A549 (cell line): ENCODE data around the gene MARS1. TPM values are rescaled to one million over a fixed set of nuclear protein-coding genes. Genes with fewer than 3 reads are reported as not detected.

Experiments
- ATAC-seq, 2 experiments: fragments of 200-7000 bp in 1 of 2; fragments of >200 bp in 1 of 2; cut with Nextera tagmentation in 1 of 2; cut with Tn5 transposase in 1 of 2; 3 replicates each; pipeline versions ENCODE4 v1.8.0 to v1.9.1; 2018 to 2020; ENCODE audit warnings: mild to moderate bottlenecking in 1 of 2, moderate library complexity in 1 of 2
- CTCF ChIA-PET: fragments of 300-600 bp; sonication (Branson Sonifier 250); formaldehyde crosslinking; extraction: SDS; loops from one replicate; lab custom pipeline; 2021; ENCODE audit warnings: antibody characterized with exemption, inconsistent platforms; lab: Yijun Ruan, JAX
- POLR2A ChIA-PET: fragments of 350-600 bp; formaldehyde crosslinking; extraction: SDS; loops from one replicate; lab custom pipeline; 2021; ENCODE audit warnings: antibody characterized with exemption, inconsistent platforms; lab: Yijun Ruan, JAX
- DNase-seq, 2 experiments: peaks; one replicate each; pipeline versions ENCODE4 v3.0.0 to v3.0.0-alpha.2; 2011 to 2016; ENCODE audit warnings: low read depth in 1 of 2, low spot score in 1 of 2
- FAIRE-seq: peaks from 2 replicates; lab custom pipeline; 2011; peaks lifted over from hg19 to GRCh38; lab: Jason Lieb, UNC
- H3K27ac ChIP-seq, 2 experiments: fragments of >200 bp; sonication (Bioruptor Twin); formaldehyde crosslinking; 3 replicates each; pipeline ENCODE4 v1.5.1; 2016 to 2017
- H3K4me1 ChIP-seq: fragments of >200 bp; sonication (Bioruptor Twin); formaldehyde crosslinking; 3 replicates; pipeline ENCODE4 v1.6.1; 2016
- H3K4me2 ChIP-seq: fragments of >200 bp; sonication (Bioruptor Twin); formaldehyde crosslinking; 3 replicates; pipeline ENCODE4 v1.6.1; 2016
- H3K4me3 ChIP-seq: fragments of >200 bp; sonication (Bioruptor Twin); formaldehyde crosslinking; 3 replicates; pipeline ENCODE4 v1.5.1; 2016
- H3K9me3 ChIP-seq: fragments of >200 bp; sonication (Bioruptor Twin); formaldehyde crosslinking; 3 replicates; pipeline ENCODE4 v1.6.1; 2016
- CBX8 ChIP-seq: fragments of 200-600 bp; sonication (generic); IDR thresholded peaks from 2 replicates; pipeline ENCODE4 v1.6.1; 2016
- ESRRA ChIP-seq: fragments of 150-350 bp; IDR thresholded peaks from 2 replicates; pipeline ENCODE4 v1.6.1; 2014; ENCODE audit warnings: mild to moderate bottlenecking, low read length, borderline replicate concordance
- FOSB ChIP-seq: fragments of 250-450 bp; sonication (Bioruptor Pico); IDR thresholded peaks from 2 replicates; pipeline ENCODE4 v1.5.0; 2020; ENCODE audit warnings: mild to moderate bottlenecking, moderate library complexity
- FOSL2 ChIP-seq, 2 experiments: fragments of 450-650 bp in 1 of 2; fragments of >200 bp in 1 of 2; sonication (Bioruptor Twin) in 1 of 2; formaldehyde crosslinking; IDR thresholded peaks; 2 replicates each; pipeline versions ENCODE4 v1.5.0 to v1.6.1; 2016 to 2020; ENCODE audit warnings: mild to moderate bottlenecking in 1 of 2, moderate library complexity in 1 of 2
- JUN ChIP-seq, 2 experiments: fragments of >200 bp; sonication (Bioruptor Twin); formaldehyde crosslinking; IDR thresholded peaks; 2 replicates in 1 of 2; 3 replicates in 1 of 2; pipeline ENCODE4 v1.6.1; 2016 to 2017
- MAZ ChIP-seq: fragments of 150-350 bp; IDR thresholded peaks from 2 replicates; pipeline ENCODE4 v1.6.1; 2014; ENCODE audit warnings: antibody characterized with exemption, low read depth, low read length, borderline replicate concordance
- NPAS2 ChIP-seq: fragments of 250-450 bp; sonication (Bioruptor Pico); IDR thresholded peaks from 2 replicates; pipeline ENCODE4 v1.8.0; 2022; ENCODE audit warnings: mild to moderate bottlenecking, moderate library complexity, borderline replicate concordance
- PHF8 ChIP-seq: fragments of 200-600 bp; sonication (generic); IDR thresholded peaks from 2 replicates; pipeline ENCODE4 v1.6.1; 2016; ENCODE audit warnings: low read depth, mild to moderate bottlenecking, antibody characterized with exemption, moderate library complexity, borderline replicate concordance
- RFX5 ChIP-seq: fragments of 450-650 bp; IDR thresholded peaks from 2 replicates; pipeline ENCODE4 v1.7.1; 2014; ENCODE audit warnings: antibody characterized with exemption, mild to moderate bottlenecking, moderate library complexity
- TFCP2L1 ChIP-seq: fragments of 250-450 bp; sonication (Bioruptor Pico); IDR thresholded peaks from 2 replicates; pipeline ENCODE4 v1.5.0; 2021; ENCODE audit warnings: mild to moderate bottlenecking
- ZNF302 ChIP-seq: fragments of 250-450 bp; sonication (Bioruptor Pico); IDR thresholded peaks from 2 replicates; pipeline ENCODE4 v1.9.0; 2021; ENCODE audit warnings: inconsistent platforms, mild to moderate bottlenecking, moderate library complexity
- WGBS: methylation state at CpG from one replicate; pipeline ENCODE4 v1.1.6; 2017; ENCODE audit errors: missing lambda C conversion rate; 5-methylcytosine and 5-hydroxymethylcytosine counted together
- polyA plus RNA-seq, 4 experiments: library from polyadenylated mRNA; depleted of rRNA in 3 of 4; stranded (reverse); fragments of >200 nt; fragmentation: RNase III in 1 of 4; extraction: RNeasy Plus Mini Kit Qiagen cat#74134 plus additional on column Dnase treatment in 1 of 4; gene quantifications; 2 replicates in 3 of 4; 3 replicates in 1 of 4; pipeline ENCODE4 v1.2.3, GENCODE V29; 2011 to 2017
- TF ChIP-seq, protein P1 (sequence below): fragments of >200 bp; sonication (Bioruptor Twin); formaldehyde crosslinking; IDR thresholded peaks from 3 replicates; pipeline ENCODE4 v1.5.1; 2016
- TF ChIP-seq, protein P2 (sequence below): fragments of 150-350 bp; IDR thresholded peaks from 2 replicates; pipeline ENCODE4 v1.6.1; 2014; ENCODE audit warnings: low read depth, mild to moderate bottlenecking, low read length
- TF ChIP-seq, protein P3 (sequence below): fragments of >200 bp; sonication (Bioruptor Twin); formaldehyde crosslinking; IDR thresholded peaks from 2 replicates; pipeline ENCODE4 v1.6.1; 2016
- TF ChIP-seq, protein P4 (sequence below): IDR thresholded peaks from 2 replicates; pipeline ENCODE4 v1.6.1; 2012
- TF ChIP-seq, protein P5 (sequence below): fragments of >200 bp; sonication (Bioruptor Twin); formaldehyde crosslinking; IDR thresholded peaks from 3 replicates; pipeline ENCODE4 v1.6.1; 2016
- TF ChIP-seq, protein P6 (sequence below): fragments of 250-450 bp; sonication (Bioruptor Pico); IDR thresholded peaks from 2 replicates; pipeline ENCODE4 v1.5.0; 2020; ENCODE audit warnings: low read depth, mild to moderate bottlenecking, moderate library complexity

The MARS1 gene
- polyA plus RNA-seq, 2 of the 4 experiments (the other 2 are of a cell fraction), result 227 to 372 TPM

DNA sequence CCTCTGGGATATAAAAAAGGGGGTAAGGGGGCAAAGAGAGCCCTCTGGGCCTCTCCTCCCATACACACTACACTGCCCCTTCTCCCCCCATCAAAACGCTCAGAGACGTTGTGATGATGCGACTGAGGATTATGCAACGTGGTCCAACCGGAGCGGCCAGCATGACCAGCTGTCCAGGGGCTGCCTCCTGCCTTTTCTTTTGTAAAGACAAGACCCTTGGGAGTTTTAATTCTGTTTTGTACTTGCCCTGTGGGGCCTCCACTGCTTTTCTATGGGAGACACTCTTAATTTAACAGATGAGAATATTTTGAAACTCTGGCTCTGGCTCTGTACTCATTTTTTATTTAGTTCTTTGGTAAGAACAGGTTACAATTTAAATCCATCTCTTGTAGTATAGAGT is 42.0 kb downstream of the MARS1 start:
- Histone ChIP-seq H3K4me3 (no peak overlapping the region), H3K27ac (no peak overlapping the region), H3K4me2 (no peak overlapping the region), H3K4me1 (peaks cover 6% of the 10 kb centered on the region; the same call in 2 of the 3 replicates), H3K9me3 (no peaks in the 10 kb centered on the region)
- 86% methylated on average over 6 of the region's 6 CpGs for WGBS
- POLR2A ChIA-PET, result no interaction called here
- ATAC-seq, result no peak
- CTCF ChIA-PET, result interaction anchor here (0.8 to 2.0 kb wide), 3 partner anchors 13 to 68 kb away, joined by 4 read pairs; no protein-coding TSS in a partner anchor
- DNase-seq, result no peak
- no peak for TF ChIP-seq TFCP2L1 (CRISPR knock-in tag)
- FAIRE-seq, result no peak

DNA sequence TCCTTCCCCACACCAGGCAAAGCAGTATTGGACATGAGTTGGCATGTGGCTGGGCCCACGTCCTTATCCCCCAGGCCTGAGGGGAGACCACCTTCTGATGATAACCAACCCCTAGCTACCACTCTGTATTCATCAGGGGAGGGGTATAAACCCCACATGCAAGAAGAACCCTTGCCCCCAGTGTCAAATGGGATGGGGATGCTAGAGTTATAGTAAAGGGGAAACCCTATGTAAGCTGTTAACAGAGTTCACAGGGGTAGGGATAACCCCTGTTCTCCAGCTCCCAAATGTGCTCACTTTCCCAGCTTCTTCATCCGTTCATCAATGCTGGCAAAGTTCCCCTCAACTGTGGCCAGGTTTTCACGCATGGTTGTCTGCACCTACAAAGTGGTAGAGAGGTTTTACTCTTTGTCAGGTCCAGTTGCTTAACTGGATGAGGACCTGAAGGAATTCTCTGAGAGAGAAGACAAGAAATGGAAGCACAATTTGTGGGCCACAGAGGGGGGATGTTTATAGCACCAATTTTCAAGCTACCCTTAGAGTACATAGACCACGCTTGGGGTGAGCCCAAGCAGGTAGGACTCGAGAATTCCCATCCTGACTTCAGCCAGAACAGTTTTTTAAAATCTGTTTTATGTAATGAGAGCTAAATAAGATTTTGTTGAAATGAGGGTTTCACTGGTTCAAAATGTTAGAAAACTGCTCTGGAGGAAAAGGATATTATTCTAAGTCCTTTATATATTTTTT is 42.7 kb downstream of the MARS1 start:
- Histone ChIP-seq H3K4me1 (no peaks in the 10 kb centered on the region), H3K4me3 (no peak overlapping the region), H3K27ac (no peak overlapping the region), H3K4me2 (no peak overlapping the region), H3K9me3 (no peaks in the 10 kb centered on the region)
- 86% methylated on average over 5 of the region's 5 CpGs for WGBS
- POLR2A ChIA-PET, result no interaction called here
- DNase-seq (no peak), FAIRE-seq (no peak), ATAC-seq (no peak)
- CTCF ChIA-PET, result interaction anchor here (0.8 to 2.3 kb wide), 6 partner anchors 9 to 68 kb away, joined by 4 to 8 read pairs (median 4); no protein-coding TSS in a partner anchor
- TF ChIP-seq, protein P1, sequence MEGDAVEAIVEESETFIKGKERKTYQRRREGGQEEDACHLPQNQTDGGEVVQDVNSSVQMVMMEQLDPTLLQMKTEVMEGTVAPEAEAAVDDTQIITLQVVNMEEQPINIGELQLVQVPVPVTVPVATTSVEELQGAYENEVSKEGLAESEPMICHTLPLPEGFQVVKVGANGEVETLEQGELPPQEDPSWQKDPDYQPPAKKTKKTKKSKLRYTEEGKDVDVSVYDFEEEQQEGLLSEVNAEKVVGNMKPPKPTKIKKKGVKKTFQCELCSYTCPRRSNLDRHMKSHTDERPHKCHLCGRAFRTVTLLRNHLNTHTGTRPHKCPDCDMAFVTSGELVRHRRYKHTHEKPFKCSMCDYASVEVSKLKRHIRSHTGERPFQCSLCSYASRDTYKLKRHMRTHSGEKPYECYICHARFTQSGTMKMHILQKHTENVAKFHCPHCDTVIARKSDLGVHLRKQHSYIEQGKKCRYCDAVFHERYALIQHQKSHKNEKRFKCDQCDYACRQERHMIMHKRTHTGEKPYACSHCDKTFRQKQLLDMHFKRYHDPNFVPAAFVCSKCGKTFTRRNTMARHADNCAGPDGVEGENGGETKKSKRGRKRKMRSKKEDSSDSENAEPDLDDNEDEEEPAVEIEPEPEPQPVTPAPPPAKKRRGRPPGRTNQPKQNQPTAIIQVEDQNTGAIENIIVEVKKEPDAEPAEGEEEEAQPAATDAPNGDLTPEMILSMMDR, result no peak
- TF ChIP-seq ZNF302 (CRISPR knock-in tag), result no peak
- TF ChIP-seq CBX8, result no peak
- TF ChIP-seq RFX5, result no peak

DNA sequence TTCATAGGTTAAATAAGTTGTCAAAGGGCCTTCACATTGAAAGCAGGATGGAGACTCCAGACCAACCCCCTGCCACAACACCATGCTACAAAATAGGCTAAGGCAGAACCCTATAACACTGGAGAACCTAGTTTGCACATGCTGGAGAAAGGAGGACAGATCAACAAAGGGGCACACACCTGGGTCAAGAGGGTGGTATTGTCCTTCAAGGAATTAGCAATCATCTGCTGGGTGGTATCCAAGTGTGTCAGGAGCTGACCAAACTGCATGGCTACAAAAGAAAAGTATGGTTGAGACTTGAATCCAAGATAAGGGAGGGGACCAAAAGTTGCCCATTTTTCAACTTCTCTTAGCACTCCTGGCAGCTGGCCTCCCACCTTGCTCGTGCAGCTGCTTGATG is 44.0 kb downstream of the MARS1 start:
- no peak for ATAC-seq
- TF ChIP-seq FOSB (CRISPR knock-in tag) (no peak), JUN (IDR thresholded peaks at IDR 0.05) (no peak), FOSL2 (IDR thresholded peaks at IDR 0.05) (no peak), FOSL2 (CRISPR knock-in tag; IDR thresholded peaks at IDR 0.05) (no peak), ZNF302 (CRISPR knock-in tag) (no peak)
- TF ChIP-seq, protein P2, sequence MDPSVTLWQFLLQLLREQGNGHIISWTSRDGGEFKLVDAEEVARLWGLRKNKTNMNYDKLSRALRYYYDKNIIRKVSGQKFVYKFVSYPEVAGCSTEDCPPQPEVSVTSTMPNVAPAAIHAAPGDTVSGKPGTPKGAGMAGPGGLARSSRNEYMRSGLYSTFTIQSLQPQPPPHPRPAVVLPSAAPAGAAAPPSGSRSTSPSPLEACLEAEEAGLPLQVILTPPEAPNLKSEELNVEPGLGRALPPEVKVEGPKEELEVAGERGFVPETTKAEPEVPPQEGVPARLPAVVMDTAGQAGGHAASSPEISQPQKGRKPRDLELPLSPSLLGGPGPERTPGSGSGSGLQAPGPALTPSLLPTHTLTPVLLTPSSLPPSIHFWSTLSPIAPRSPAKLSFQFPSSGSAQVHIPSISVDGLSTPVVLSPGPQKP, result no peak
- TF ChIP-seq, protein P3, sequence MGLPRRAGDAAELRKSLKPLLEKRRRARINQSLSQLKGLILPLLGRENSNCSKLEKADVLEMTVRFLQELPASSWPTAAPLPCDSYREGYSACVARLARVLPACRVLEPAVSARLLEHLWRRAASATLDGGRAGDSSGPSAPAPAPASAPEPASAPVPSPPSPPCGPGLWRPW, result no peak
- TF ChIP-seq, protein P4, sequence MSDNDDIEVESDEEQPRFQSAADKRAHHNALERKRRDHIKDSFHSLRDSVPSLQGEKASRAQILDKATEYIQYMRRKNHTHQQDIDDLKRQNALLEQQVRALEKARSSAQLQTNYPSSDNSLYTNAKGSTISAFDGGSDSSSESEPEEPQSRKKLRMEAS, result no peak
- no peaks in the 10 kb centered on the region for H3K4me1 ChIP-seq
- H3K9me3 ChIP-seq, result no peaks in the 10 kb centered on the region
- ChIA-PET CTCF (interaction anchor here (0.6 to 2.3 kb wide), 10 partner anchors 8 to 94 kb away, joined by 3 to 8 read pairs (median 4); no protein-coding TSS in a partner anchor), POLR2A (interaction anchor here (1.4 kb wide), 1 partner anchor 9 kb away, joined by 3 read pairs; the partner anchor contains the start of gene MBD6)
- WGBS, result 78% methylated on average over 1 of the region's 1 CpG
- H3K4me2 ChIP-seq, result no peak overlapping the region
- no peak overlapping the region for H3K27ac ChIP-seq
- FAIRE-seq, result no peak
- H3K4me3 ChIP-seq, result no peak overlapping the region
- DNase-seq, result no peak

DNA sequence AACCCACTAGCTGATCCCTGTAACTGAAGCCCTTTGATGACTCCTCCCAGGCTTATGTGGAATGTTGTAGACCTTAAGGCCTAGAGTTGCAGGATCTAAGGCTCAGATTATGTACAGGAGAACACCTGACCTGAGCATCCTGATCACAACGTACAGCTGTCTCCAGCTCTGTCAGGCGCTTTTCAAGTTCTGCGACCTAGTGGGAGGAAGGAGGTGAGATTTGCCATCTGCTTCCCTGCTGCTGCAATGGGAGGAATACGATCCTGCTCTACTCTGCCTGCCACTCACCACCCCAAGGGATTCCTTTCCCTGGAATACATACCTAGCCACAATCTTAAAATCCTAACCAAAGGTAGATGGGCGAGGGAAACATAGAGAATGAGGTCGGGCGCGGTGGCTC is 45.2 kb downstream of the MARS1 start:
- TF ChIP-seq FOSL2 (IDR thresholded peaks at IDR 0.05) (no peak), FOSL2 (CRISPR knock-in tag; IDR thresholded peaks at IDR 0.05) (no peak), NPAS2 (no peak), ESRRA (no peak), MAZ (no peak), PHF8 (no peak)
- TF ChIP-seq, protein P5, sequence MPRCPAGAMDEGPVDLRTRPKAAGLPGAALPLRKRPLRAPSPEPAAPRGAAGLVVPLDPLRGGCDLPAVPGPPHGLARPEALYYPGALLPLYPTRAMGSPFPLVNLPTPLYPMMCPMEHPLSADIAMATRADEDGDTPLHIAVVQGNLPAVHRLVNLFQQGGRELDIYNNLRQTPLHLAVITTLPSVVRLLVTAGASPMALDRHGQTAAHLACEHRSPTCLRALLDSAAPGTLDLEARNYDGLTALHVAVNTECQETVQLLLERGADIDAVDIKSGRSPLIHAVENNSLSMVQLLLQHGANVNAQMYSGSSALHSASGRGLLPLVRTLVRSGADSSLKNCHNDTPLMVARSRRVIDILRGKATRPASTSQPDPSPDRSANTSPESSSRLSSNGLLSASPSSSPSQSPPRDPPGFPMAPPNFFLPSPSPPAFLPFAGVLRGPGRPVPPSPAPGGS, result no peak
- TF ChIP-seq, protein P6, sequence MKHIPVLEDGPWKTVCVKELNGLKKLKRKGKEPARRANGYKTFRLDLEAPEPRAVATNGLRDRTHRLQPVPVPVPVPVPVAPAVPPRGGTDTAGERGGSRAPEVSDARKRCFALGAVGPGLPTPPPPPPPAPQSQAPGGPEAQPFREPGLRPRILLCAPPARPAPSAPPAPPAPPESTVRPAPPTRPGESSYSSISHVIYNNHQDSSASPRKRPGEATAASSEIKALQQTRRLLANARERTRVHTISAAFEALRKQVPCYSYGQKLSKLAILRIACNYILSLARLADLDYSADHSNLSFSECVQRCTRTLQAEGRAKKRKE, result no peak
- TF ChIP-seq, protein P2, result no peak
- CTCF ChIA-PET, result interaction anchor here (1.2 to 2.3 kb wide), 4 partner anchors 9 to 50 kb away, joined by 3 to 8 read pairs (median 4); no protein-coding TSS in a partner anchor
- no peak for FAIRE-seq
- Histone ChIP-seq H3K9me3 (no peaks in the 10 kb centered on the region), H3K4me3 (no peak overlapping the region), H3K4me1 (no peaks in the 10 kb centered on the region), H3K4me2 (no peak overlapping the region), H3K27ac (no peak overlapping the region)
- no peak for ATAC-seq
- POLR2A ChIA-PET, result interaction anchor here (1.4 kb wide), 1 partner anchor 10 kb away, joined by 3 read pairs; the partner anchor contains the start of gene MBD6
- no peak for DNase-seq
- 93% methylated on average over 8 of the region's 8 CpGs for WGBS
